ENCODE results near the gene SFRP2.

The SFRP2 gene, protein sequence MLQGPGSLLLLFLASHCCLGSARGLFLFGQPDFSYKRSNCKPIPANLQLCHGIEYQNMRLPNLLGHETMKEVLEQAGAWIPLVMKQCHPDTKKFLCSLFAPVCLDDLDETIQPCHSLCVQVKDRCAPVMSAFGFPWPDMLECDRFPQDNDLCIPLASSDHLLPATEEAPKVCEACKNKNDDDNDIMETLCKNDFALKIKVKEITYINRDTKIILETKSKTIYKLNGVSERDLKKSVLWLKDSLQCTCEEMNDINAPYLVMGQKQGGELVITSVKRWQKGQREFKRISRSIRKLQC

DNA sequence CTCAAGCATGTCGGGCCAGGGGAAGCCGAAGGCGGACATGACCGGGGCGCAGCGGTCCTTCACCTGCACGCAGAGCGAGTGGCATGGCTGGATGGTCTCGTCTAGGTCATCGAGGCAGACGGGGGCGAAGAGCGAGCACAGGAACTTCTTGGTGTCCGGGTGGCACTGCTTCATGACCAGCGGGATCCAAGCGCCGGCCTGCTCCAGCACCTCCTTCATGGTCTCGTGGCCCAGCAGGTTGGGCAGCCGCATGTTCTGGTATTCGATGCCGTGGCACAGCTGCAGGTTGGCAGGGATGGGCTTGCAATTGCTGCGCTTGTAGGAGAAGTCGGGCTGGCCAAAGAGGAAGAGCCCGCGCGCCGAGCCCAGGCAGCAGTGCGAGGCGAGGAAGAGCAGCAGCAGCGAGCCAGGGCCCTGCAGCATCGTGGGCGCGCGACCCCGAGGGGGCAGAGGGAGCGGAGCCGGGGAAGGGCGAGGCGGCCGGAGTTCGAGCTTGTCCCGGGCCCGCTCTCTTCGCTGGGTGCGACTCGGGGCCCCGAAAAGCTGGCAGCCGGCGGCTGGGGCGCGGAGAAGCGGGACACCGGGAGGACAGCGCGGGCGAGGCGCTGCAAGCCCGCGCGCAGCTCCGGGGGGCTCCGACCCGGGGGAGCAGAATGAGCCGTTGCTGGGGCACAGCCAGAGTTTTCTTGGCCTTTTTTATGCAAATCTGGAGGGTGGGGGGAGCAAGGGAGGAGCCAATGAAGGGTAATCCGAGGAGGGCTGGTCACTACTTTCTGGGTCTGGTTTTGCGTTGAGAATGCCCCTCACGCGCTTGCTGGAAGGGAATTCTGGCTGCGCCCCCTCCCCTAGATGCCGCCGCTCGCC, at the start of gene SFRP2:
Gene SFRP2, minus strand, starts transcription at position 671 of the 864 bp plus-strand sequence. Its CDS starts 248 bp downstream, at position 423.
- no peak for DNase-seq

DNA sequence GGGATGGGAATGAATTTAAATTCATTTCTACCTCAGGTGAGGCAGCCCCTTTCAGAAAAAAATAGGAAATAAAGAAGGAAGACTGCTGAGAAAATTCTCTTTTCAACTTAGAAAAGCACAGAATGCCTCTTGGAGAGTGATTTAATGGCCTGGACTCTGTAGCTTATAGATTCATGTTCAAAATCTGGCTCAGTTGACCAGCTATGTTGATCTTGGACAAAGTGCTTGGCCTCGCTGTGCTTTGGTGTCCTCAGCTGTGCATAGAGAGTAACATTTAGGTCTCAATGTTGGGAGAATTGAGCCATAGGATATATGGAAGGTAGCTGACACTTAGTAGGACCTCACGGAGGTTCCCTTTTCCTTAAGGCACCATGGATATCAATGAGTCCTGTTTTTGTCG, 49.7 kb upstream of the SFRP2 start:
- DNase-seq = no peak

DNA sequence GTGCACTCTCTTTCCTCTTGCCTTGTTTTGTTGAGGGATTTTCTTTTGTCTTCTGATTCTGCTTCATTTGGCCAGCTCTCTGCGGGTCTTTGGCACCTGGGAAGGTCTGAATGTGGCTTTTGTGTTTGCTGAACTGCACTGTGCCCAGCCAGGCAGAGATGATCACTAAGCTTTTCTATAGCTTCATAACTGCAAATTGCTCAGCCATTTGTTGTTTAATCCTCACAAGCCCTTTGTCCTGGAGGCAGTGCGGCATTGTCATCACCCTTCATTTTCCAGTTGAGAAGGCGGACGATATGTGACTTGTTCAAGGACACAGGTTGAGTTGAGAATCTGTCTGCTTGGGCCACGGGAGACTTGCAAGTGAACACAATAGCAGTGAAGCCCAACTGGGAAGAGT, 46.0 kb upstream of the SFRP2 start:
- DNase-seq = no peak

DNA sequence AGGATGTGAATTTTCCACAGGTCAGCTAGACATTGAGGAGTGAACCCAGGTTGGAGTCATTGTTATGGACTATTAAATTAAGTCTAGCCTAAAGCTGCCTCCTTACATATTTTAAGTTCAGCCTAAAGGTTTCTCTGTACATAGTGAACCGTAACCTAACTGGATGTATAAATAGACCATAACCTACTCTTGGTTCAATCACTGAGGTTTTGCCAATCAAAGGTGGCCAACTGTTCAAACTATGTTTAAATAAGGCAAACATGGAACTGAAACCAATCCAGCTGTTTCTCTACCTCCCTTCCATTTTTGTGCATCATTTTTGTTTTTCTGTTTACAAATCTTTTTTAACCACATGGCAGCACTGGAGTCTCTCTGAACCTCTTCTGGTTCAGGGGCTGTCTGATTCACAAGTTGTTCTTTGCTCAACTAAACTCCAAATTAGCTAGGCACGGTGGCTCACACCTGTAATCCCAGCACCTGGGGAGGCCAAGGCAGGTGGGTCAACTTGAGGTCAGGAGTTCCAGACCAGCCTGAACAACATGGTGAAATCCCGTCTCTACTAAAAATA, 43.9 kb upstream of the SFRP2 start:
- no peak for DNase-seq

DNA sequence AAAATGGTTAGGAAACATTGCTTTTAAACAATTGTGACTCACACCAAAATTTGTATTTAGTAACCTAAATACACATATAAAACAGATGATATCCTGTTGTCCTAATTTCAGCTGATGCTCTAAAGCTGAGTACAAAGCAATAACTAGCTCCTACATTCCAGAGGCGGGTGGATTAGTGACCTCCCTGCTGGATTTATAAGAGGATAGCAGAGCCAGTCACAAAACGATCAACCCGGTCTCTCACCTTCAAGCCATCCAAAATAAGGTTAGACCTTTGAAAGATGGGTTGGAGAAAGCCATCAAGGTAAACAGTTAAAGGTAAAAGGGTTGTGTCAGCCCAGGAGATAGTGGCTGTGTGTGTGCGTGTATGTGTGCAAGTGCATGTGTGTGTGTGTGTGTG, 43.2 kb upstream of the SFRP2 start:
- DNase-seq = no peak

DNA sequence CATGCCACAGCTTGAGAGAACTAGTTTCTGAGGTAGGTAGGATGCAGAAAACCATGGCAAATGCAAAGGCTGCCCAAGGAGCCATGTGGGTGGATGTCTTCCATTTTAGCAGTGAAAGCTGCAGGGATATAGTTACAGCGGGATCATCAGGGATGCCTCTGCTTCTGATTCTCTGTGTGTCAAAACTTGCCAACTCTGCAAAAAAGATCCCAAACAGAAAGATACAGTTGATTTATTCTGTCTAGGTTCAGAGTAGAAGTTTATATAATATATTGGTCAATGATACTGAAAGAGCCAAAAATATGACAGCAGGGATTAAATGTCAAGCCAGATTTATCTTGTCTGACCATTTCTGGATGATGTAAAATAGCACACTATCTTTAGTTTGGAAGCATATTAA, 42.4 kb upstream of the SFRP2 start:
- no peak for DNase-seq

DNA sequence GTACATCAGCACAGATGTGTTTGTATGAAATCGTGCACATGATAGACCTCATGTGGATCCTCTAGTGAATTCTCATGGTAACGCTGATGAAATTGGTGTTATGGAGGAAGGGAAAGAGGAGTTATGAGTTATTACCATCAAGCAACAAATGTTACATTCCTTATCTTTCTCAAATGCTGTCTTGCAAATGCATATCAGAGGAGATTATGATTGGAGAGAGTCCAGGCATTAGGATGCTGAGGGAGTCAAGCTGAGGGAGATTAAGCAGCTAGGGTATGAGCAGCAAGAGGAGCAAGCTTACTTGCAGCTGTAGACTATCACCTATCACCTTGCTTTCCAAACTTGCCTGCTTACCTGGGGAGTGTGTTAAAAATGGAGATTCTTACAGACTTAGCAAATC, 36.8 kb upstream of the SFRP2 start:
- DNase-seq = no peak

DNA sequence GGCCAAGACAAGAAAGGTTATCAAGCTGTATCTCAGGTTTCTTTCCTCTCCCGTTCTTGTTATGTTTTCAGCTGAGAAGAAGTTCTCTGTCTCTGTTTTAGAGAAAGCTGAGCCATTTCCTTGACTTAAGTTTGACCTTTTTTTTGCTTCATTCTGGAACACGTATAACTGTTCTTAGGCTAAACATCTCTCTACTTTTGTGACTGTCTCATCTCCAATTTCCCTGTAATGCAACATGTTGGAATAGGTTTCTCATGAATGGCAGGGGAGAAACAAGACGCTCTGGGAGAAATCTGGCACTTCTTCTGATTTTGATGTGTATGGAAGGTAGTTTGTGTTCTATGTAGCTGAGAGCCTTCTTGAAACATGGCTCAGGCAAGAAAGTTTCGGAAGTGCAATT, 36.2 kb upstream of the SFRP2 start:
- DNase-seq = no peak

DNA sequence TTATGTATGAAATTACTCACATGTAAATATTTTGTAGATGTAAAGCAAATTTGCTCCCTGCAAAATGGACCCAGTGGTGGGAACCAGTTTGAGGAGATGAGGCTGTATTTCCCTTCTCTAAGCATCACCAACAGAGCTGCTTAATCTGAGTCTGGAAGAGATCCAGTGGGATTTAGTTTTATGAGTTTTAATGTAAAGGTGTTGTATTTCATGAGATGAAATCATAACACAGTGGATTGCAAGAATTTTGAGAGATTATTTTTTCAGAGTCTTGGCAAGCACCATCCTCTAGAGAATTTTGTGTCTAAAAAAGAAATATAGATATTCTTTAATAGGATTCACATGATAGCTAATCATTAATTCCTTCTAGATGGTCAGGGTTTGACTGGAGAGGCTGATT, 35.6 kb upstream of the SFRP2 start:
- no peak for DNase-seq

DNA sequence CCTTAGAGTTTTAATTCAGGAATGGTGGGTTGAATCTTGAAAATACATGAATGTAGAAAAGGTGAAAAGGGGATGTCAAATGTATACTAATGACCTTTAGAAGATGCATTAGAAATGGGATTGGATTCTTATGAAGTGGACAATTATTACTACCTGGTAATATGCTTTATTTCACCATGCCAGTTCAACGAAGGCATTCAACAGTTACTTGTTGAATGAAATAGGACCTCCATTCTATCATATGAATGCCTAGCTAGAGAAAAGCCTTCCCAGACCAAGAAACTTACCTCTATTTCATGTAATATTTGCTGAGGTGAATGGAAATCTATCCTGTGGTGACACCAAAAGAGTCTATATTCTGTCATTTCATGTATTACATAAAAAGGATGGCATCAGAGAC, 34.6 kb upstream of the SFRP2 start:
- no peak for DNase-seq

DNA sequence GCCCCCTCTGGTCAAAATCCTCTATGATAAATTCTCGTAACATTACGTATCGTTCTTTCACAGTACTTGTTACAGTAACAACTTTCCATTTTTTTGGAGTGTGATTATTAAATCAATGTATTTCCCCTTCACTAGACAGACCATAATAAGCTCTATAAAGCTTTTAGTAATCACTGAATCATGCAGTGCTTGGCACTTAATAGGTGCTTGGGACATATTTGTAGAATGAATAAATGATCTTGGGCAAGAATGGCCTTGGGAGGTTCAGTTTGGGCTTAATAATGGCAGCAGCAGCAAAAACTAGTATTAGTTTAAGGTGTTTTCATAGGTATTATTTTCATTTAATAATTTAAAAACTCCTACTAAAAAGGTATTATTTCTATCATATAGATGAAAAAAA, 33.4 kb upstream of the SFRP2 start:
- DNase-seq = no peak

DNA sequence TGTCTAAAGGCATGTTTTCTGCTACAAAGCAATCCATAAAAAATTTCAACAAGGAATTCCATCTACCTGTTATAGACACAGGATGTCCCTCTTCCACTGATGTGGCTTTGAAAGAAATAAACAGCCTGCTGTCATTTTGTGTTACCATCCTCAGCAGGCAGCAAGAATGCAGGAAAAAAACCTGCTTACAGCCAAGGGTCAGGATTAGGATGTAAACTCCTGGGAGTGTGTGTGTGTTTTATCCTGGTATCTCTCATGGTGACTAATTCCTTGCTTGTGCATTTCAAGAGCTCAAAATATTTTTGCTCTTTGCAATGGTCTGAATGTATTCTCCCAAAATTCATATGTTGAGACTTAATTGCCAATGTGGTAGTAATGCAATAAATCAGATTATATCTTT, 28.6 kb upstream of the SFRP2 start:
- no peak for DNase-seq

DNA sequence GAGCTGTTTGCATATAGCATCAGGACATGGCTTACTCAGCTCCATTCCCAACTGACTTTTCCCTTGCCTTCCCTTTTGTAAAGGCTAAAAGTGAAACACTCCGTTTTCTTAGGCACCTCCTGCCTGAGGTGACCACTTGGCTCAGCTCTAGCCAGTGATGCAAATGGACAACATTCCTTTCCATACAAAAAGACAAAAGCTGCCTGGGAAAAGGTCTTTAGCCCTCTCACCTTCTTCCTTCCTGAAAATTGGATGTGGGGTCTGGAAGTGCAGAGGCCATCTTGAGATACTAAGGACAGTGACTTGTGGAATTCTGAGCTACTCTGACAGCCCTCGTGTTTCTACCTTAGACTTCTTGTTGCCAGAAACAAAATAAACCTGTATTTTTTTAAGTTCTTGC, 27.7 kb upstream of the SFRP2 start:
- no peak for DNase-seq

DNA sequence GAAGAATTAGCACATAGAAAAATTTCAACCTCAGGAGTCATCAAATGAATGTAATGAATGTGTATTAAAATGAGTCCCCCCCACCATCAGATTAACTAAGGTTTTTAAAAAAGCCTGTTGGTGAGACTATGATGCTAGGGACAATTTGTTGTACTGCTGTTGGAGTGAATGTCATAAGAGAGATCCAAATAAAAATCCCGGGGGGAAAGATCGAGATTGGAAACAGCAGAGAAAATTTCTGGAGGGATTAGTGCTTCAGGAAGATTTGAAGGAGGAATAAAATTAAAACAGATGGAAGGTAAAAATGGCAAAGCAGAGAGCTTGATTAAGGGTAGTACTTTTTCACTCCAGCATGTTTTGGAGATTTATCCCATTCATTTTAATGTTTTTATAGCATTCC, 25.9 kb upstream of the SFRP2 start:
- no peak for DNase-seq

DNA sequence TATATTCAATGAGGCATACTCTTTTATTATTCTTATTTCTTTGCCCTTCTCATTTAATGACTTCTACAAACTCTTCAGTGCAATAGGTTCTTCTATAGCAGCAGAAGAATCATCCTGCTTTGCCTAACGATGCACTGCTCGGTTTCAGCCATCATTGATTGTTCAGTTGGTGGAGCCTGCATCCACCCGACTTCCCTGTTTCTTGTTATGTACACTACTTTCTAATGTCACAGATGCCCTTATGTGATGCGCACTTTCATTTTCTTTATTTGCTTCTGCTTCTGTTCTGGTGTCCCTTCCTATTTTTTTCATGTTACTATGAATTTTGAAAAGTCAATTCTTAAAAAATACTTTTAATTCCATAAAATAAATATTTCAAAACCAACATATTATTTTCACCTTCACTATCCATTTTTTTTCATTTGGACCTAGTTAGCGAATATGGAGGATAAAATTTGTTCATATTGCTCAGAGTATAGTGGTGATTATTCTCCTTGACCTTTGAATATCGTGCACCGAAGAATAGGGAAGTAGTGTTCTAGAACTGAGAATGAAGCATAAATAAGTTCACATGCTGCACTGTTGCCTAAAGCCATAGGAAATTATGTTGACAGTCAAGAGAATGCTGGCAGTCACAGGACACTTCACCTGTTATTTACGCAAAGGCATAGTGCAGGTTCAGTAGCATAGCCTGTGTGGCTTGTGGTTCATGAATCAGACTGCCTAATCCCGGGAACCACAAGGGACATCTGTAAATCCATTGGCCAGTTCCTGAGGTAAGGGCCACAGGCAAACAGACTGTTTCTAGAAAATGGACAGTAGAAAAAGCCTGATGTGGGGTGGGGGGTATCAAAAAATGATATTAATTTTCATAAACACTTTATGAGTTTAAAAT, 21.3 kb upstream of the SFRP2 start:
- no peak for DNase-seq

DNA sequence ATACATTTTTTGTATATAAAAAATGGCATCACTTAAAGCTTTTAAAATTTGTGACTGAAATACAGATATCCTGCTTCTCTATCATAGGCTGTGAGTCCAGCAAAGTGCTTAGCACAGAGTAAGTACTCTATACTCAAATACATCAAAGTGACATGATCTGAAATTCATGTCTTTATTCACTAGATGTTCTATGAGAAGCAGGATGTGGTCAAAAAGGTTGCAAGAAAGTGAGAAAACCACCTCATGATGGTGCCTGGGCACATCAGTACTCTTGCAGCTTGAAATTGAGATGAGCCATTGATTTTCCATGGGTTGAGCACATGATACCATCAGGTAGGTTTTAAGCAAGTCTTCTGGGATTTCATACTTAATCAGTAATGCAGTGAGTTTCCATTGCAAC, 20.4 kb upstream of the SFRP2 start:
- DNase-seq = no peak

DNA sequence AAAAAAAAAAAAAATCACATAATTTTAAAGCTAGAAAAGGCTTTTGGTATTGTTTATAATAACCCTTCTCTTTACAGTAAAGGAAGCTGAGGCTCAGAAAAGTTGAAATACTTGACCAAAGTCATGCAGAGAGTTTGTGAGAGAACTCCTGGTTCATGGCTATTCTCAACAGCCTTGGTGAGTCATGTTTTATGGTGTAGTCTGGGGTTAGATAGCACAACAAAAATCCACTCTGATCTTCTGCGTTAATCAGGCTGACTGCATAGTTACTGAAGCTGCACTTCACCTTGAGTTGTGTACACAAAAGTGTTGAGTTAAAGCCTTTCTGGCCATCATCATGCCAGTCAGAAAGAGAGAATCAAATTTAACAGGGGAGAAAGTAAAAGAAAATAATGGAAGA, 19.3 kb upstream of the SFRP2 start:
- no peak for DNase-seq

DNA sequence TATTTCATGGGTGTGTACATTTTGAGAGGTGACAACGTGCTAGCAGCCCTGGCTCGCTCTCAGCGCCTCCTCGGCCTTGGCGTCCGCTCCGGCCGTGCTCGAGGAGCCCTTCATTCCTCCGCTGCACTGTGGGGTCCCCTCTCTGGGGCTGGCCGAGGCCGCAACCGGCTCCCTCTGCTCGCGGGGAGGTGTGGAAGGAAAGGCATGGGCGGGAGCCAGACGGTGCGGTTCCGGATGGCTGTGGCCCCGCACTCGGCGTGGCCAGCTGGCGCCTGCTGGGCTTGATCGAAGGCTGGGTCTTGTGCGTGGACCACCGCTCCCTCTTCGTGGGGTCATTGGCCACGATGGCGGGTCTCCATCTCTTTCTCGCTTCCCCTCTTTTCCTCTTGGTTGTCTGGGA, 17.2 kb upstream of the SFRP2 start:
- no peak for DNase-seq

DNA sequence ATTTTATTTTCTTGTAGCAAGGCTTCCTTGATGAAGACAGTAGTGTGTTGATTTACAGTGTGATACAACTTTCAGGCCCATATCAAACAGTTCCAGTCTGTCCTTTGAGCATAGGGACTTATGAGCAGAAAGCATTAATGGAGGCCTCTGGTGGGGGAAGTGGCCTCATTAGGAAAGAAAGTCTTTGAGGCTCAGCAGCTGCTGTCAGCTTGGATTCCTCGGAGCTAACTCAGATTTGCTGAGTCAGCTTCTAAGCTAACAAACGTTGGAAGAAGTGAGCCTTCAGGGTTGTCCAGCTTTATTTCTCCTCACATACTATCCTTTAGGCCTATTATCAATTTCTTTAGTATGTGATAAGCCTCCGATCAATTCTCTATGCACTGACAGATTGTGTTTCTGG, 15.8 kb upstream of the SFRP2 start:
- DNase-seq = no peak

DNA sequence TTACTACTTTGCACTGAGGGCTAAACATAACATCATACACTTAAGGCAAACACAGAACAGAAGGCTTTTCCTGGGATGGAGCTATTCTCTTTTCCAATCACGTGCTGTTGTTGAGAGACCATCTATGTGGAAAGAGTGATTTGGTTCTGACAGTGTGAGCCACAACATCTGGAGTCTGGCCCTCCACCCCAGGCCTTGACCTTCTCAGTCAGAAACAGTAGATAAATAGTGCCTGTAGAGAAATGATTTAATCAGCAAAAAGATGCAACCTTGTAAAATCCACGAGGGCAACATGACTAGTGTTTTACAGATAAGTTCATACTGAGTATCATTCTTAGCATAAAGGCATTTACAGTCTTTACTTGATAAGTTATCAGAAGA, 10.8 kb upstream of the SFRP2 start:
- DNase-seq = no peak

DNA sequence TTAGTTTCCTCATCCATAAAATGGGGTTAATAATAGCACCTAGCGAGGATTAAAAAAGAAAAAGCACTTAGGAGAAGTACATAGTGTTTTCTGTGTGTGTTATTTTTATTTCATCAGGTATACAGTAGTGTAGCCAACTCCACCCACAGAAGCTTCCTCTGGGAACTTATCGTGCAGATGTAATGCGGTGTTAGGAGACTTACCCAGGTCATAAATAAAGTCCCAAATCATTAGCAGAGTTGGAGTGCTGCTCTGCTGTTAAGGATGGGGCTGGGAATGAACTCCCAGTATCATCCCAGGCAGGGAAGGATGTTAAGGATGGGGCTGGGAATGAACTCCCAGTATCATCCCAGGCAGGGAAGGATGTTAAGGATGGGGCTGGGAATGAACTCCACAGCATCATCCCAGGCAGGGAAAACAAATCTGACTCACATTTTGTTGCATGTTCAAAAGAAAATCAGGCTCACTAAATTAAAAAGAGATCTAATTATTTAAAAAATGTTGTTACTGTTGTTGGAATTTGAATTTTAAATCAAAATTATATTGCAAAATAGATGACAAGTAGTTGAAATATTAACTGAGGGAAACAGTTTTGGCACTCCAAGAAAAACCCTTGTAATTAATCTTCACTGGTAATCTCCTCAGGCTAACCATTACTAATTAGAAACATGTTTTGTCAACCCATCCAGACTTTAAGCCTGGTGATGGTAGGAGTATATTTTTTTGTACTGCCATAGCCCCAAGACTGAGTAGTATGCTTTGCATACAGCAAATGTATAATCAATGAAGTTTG, 10.2 kb upstream of the SFRP2 start:
- no peak for DNase-seq

DNA sequence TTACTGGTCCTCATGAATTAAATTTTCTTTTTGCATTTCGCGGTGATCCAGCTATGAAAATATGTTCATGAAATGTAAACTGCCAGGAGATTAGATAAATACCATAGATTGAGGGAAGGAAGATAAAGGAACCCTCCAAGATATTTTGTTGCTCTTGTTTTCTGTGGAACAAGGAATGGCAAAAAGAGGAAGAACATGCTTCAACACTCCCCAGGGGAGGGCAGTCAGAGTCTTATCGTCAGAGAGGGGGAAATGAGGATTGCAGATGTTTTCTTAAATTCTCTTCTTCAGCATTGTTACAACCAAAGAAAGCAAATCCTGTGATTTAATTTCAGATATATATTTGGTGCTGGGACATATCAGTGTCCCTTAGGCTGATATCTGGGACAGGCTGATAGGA, 9.5 kb upstream of the SFRP2 start:
- DNase-seq = no peak
